ENCODE results near the gene FAM120A.

The FAM120A gene

GRCh38 chr9:93452710-93453046 is 1.2 kb downstream of the FAM120A start:
- Mint-ChIP-seq H3K4me1 (peaks cover 37% of the 10 kb centered on the region), H3K27ac (peak overlapping the region; percentile 89 to 95 (median 94)), H3K36me3 (ENCODE audit: low read depth) (peaks cover 11% of the 10 kb centered on the region)

GRCh38 chr9:93453047-93453914 is 1.8 kb downstream of the FAM120A start, which contains the start of gene FAM120AOS:
Gene FAM120AOS, minus strand, starts transcription at chr9:93453581. Its CDS starts 872 bp downstream, at chr9:93452709.
- Mint-ChIP-seq H3K36me3 (ENCODE audit: low read depth) (peaks cover 9% of the 10 kb centered on the region), H3K4me1 (peaks cover 43% of the 10 kb centered on the region), H3K4me3 (peak within 1 kb of the TSS; percentile 91 to 95 (median 94)), H3K27me3 (ENCODE audit: low read depth) (no peaks in the 10 kb centered on the region), H3K9me3 (no peaks in the 10 kb centered on the region), H3K27ac (peak within 1 kb of the TSS; percentile 89 to 95 (median 94))
- no peak for TF ChIP-seq CTCF (IDR thresholded peaks at IDR 0.05; ENCODE audit: unreplicated experiment in 3 of 3)

More at GRCh38 chr9:93452710-93453046, 1.2 kb downstream of the FAM120A start:
- TF ChIP-seq CTCF (IDR thresholded peaks at IDR 0.05; ENCODE audit: unreplicated experiment in 3 of 3), result no peak
- no peaks in the 10 kb centered on the region for H3K27me3 Mint-ChIP-seq (ENCODE audit: low read depth)
- peak overlapping the region; percentile 91 to 95 (median 94) for H3K4me3 Mint-ChIP-seq
- no peaks in the 10 kb centered on the region for H3K9me3 Mint-ChIP-seq

- TF ChIP-seq CTCF (IDR thresholded peaks at IDR 0.05; ENCODE audit: unreplicated experiment in 3 of 3), result no peak
- no peak overlapping the region for H3K4me3 Mint-ChIP-seq
- H3K4me1 Mint-ChIP-seq, result peaks cover 55% of the 10 kb centered on the region
- H3K27ac Mint-ChIP-seq, result peak overlapping the region in 1 of 3 experiments; percentile 19
- H3K9me3 Mint-ChIP-seq, result no peaks in the 10 kb centered on the region
- peaks cover 5% of the 10 kb centered on the region for H3K36me3 Mint-ChIP-seq (ENCODE audit: low read depth)
- H3K27me3 Mint-ChIP-seq (ENCODE audit: low read depth), result no peaks in the 10 kb centered on the region
Observed at GRCh38 chr9:93456022-93456421, 4.5 kb downstream of the FAM120A start.

- Mint-ChIP-seq H3K4me1 (peaks cover 56% of the 10 kb centered on the region), H3K9me3 (no peaks in the 10 kb centered on the region), H3K4me3 (no peak overlapping the region), H3K27ac (peak overlapping the region in 1 of 3 experiments; percentile 19), H3K36me3 (ENCODE audit: low read depth) (peaks cover 5% of the 10 kb centered on the region), H3K27me3 (ENCODE audit: low read depth) (no peaks in the 10 kb centered on the region)
- no peak for TF ChIP-seq CTCF (IDR thresholded peaks at IDR 0.05; ENCODE audit: unreplicated experiment in 3 of 3)
Observed at GRCh38 chr9:93456504-93456903, 5.0 kb downstream of the FAM120A start.

- H3K27ac Mint-ChIP-seq, result no peak overlapping the region
- H3K36me3 Mint-ChIP-seq (ENCODE audit: low read depth), result peaks cover 5% of the 10 kb centered on the region
- no peak for TF ChIP-seq CTCF (IDR thresholded peaks at IDR 0.05; ENCODE audit: unreplicated experiment in 3 of 3)
- peak overlapping the region in 1 of 3 experiments; percentile 37 for H3K4me3 Mint-ChIP-seq
- no peaks in the 10 kb centered on the region for H3K9me3 Mint-ChIP-seq
- H3K4me1 Mint-ChIP-seq, result peaks cover 56% of the 10 kb centered on the region
- no peaks in the 10 kb centered on the region for H3K27me3 Mint-ChIP-seq (ENCODE audit: low read depth)
Observed at GRCh38 chr9:93457006-93457405, 5.5 kb downstream of the FAM120A start.

All from nephron (organoid).